ENCODE measurements around the gene STXBP1. TPM values are rescaled to one million over a fixed set of nuclear protein-coding genes. Genes with fewer than 3 reads are reported as not detected.

STXBP1 gene
- total and polyA plus RNA-seq, 2 of the 8 experiments (the other 6 are each of a cell fraction or from before 2014, with no cell fraction given): 11.5 to 60.9 TPM

- H3K4me2 ChIP-seq (ENCODE audit: insufficient read depth in 1 of 2, low read depth in 2 of 2, low read length in 2 of 2): no peak overlapping the region
- ChIA-PET CTCF (ENCODE audit: partially characterized antibody) (interaction anchor here (0.9 to 1.7 kb wide), 4 partner anchors 10 to 108 kb away, joined by 3 read pairs; no protein-coding TSS in a partner anchor), POLR2A (ENCODE audit: partially characterized antibody) (no interaction called here)
- H2BK5ac ChIP-seq (ENCODE audit: low read depth, low read length): no peak overlapping the region
- H4K5ac ChIP-seq (ENCODE audit: insufficient read length, low read depth, low read length): no peak overlapping the region
- no peaks in the 10 kb centered on the region for H3K79me2 ChIP-seq (ENCODE audit: control insufficient read depth in 1 of 2, insufficient read depth in 2 of 2, low read length in 2 of 2)
- no peak overlapping the region for H2BK120ac ChIP-seq (replicated peaks; ENCODE audit: low read depth, low read length)
- no peak overlapping the region for H4K8ac ChIP-seq (ENCODE audit: extremely low read depth, insufficient read depth, low read length)
- no peaks in the 10 kb centered on the region for H3K79me1 ChIP-seq (ENCODE audit: low read depth, low read length)
- DNase-seq (ENCODE audit: low read depth in 1 of 2, low spot score in 2 of 2): no peak
- no peak overlapping the region for H3K14ac ChIP-seq (ENCODE audit: insufficient read length)
- peaks cover 0 to 3% (median 2%) of the 10 kb centered on the region in 4 experiments; a peak in 2 of 8 replicates for H3K36me3 ChIP-seq (ENCODE audit: control insufficient read depth in 2 of 4, insufficient read depth in 4 of 4, low read length in 3 of 4)
- H3K56ac ChIP-seq (replicated peaks; ENCODE audit: insufficient read length, low read depth, low read length): no peak overlapping the region
- no peak overlapping the region for H2AK5ac ChIP-seq (ENCODE audit: low read depth, low read length)
- H3K9me3 ChIP-seq (ENCODE audit: insufficient read depth in 2 of 2, low read depth in 1 of 2, low read length in 1 of 2): no peaks in the 10 kb centered on the region
- no peak for FAIRE-seq
- no peak overlapping the region; a peak in 1 of 7 replicates for H3K9ac ChIP-seq (replicated peaks in 1 of 4; ENCODE audit: extremely low read depth in 1 of 4, low read depth in 3 of 4, low read length in 3 of 4)
- no peaks in the 10 kb centered on the region for H4K20me1 ChIP-seq (replicated peaks in 1 of 2; ENCODE audit: control insufficient read depth in 1 of 2, insufficient read depth in 2 of 2, low read length in 2 of 2)
- no peak overlapping the region for H2BK15ac ChIP-seq (ENCODE audit: low read length)
- 91% methylated on average over 10 of the region's 10 CpGs; no CpG with 5 or more reads in 1 of the 2 experiments for WGBS, 2 experiments (ENCODE audit: extremely low coverage in 1 of 2, insufficient coverage in 1 of 2, insufficient read length in 1 of 2, insufficient replicate concordance in 2 of 2, low coverage in 1 of 2, low lambda C conversion rate in 2 of 2, missing lambda C conversion rate in 1 of 2)
- no peak overlapping the region; the same call in 1 of the 2 replicates for H3K27ac ChIP-seq (ENCODE audit: low read depth, low read length)
- H3K27me3 ChIP-seq (replicated peaks in 1 of 4; ENCODE audit: control insufficient read depth in 3 of 4, extremely low read depth in 1 of 4, insufficient read depth in 3 of 4, low read length in 3 of 4): no peaks in the 10 kb centered on the region
- no peak overlapping the region for H3K18ac ChIP-seq (ENCODE audit: extremely low read depth, low read length)
- H3K4me1 ChIP-seq (replicated peaks in 1 of 4; ENCODE audit: control insufficient read depth in 3 of 4, insufficient read depth in 4 of 4, low read length in 3 of 4): no peaks in the 10 kb centered on the region
- no peak overlapping the region for H3K4ac ChIP-seq (replicated peaks; ENCODE audit: insufficient read length, low read depth, low read length)
- no peak overlapping the region for H2BK20ac ChIP-seq (ENCODE audit: low read length)
- H3K23ac ChIP-seq (ENCODE audit: insufficient read length): no peak overlapping the region
- H3K4me3 ChIP-seq (ENCODE audit: extremely low read depth in 1 of 4, insufficient read depth in 2 of 4, low read depth in 3 of 4, low read length in 4 of 4): no peak overlapping the region
- H2AFZ ChIP-seq (ENCODE audit: low read length): no peak overlapping the region
- no peak for TF ChIP-seq SP1 (IDR thresholded peaks at IDR 0.05; ENCODE audit: low read depth, low read length)
- no peak for TF ChIP-seq SRF (IDR thresholded peaks at IDR 0.05; ENCODE audit: low read depth, low read length)
- TF ChIP-seq KDM1A (IDR thresholded peaks at IDR 0.05; ENCODE audit: borderline replicate concordance, low read length): no peak
- H2BK12ac ChIP-seq (ENCODE audit: low read depth, low read length): no peak overlapping the region
- H3K23me2 ChIP-seq (ENCODE audit: low read depth, low read length): no peaks in the 10 kb centered on the region
- H4K91ac ChIP-seq (replicated peaks; ENCODE audit: insufficient read length, low read length): no peak overlapping the region
These were observed 81.1 kb downstream of the STXBP1 start for GRCh38 chr9:127693143-127693542.
